ENCODE measurements around the gene SCLT1.

Gene SCLT1

DNA sequence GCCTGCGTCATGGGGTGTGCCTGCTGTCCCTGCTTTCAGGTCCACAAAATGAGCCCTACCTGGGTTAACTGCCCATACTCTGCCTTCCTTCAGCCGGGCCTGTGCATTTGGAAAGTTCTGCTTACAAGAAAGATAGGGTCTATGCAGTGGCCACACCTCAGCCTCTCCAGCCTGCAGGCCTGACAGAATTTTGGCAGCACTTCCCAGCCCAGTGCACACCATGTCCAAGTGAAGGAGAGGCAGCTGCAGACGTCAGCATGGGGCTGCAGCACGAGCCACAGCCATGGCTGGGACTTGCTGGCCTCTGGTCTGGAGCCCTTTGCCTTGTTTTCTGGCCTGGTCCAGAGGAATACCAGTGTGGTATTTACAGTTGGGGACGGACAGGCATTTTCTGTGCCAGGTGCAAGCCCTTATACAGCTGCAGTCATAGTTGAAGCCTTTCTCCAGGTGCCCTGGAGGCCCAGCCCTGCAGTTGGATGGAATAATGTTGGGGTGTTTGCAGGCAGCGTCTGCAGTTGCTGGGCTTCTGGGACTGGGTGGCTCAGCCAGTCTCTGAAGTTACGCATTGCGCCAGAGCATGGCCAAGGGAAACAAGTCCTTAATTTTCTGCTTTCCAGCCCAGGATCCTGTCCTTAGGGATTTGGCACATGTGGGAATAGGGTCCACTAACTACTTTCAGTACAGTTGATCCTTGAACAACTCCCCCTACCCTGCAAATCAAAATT lies 257.7 kb downstream of the SCLT1 start:
- no peak for DNase-seq
